NCI-H748 treated with DMSO at 0.1 percent for 48 hours (cell line): Measurements from ENCODE around the gene ANK2.
A peak's percentile ranks its signal among the peaks of the same experiment; 100 is the strongest.
"Not testable (repeated sequence)": the region's sequence is repeated elsewhere in the genome, so short reads cannot be mapped to it uniquely, and the experiment has no call there.

ENCODE experiments used
- DNase-seq: peaks from one replicate; lab custom pipeline; 2025; lab: John Stamatoyannopoulos, UW

The ANK2 gene

DNA sequence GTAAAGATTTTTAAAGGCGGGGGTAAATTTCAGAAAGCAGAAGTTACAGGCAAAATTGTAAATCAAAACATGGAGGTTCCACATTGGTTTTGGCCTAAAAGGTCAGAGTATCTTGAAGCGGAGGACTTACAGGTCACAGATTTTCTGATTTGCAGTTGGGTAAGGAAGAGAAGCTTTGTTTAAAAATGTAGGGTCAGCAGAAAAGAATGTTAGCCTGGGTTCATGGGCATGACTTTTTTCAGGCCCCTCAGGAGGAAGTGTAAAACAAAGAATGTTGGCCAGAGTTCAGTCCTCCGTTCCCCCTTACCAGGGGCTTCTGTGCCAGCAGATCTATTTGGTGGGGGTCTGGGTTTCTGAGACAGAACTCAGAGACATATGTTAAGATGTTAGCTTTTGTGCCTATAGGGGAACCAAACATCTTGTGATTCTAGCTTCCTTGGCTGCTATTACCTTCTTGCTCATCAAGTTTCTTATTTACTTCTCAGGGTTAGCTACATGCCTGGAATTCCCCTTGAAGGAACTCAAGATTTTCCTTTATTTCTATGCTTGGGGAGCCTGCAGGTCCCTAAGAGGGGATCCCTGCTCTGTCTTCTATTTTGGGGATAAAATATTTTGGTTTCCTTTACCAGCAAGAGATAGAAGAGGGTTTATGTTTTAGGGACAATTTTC, 160.3 kb downstream of the ANK2 start:
- no peak for DNase-seq

DNA sequence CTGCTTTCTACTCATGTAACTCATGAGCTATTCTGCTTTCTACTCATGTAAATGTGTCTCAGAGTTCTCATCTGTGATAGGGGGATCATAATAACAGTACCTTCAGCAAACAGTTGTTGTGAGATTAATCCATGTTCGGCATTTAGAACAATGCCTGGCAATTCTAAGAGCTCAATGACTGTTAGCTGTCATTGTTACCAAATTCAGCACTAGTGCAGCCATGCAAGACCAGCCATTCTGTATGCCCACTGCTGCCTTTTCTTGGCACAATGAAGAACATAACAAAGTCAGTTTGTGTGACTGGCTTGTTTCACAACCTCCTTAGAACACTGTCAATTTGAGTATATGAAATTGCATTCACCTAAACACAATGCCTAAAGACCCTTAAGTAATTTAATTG, 163.2 kb downstream of the ANK2 start:
- DNase-seq = no peak

DNA sequence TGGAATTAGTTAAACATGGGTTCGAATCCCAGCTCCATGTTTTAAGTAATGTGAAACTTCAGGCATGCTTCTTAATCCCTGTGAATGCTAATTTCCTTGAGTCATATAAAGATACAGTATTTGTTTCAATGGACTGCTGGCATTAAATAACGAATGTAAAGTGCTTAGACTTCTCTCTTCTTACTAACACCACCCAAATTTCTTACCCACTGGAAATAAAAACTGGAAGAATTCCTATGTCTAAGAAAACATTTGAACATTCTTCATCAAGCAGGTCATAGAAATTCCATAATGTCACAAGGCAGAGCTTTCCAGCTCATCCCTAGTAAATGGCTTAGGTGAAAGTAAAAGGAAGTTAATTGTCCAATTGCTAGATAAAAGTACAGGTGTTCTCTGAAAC, 172.5 kb downstream of the ANK2 start:
- no peak for DNase-seq

DNA sequence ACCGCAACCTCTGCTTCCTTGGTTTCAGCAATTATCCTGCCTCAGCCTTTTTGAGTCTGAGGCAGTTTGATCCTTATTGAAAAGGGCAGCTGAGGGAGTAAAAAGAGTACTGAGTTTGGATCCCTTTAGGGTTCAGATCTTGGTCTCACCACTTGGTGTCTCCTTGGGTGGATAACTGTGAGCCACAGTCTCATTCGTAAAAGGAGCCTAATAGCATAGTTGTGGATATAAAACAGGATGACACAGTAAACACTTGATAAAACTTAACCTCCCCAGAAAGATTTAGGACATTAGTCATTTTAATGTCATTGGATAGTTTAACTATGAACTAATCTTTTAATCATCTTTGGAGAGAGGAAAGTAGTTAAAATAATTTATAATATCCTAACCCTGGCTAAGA, 173.0 kb downstream of the ANK2 start:
- DNase-seq = no peak

DNA sequence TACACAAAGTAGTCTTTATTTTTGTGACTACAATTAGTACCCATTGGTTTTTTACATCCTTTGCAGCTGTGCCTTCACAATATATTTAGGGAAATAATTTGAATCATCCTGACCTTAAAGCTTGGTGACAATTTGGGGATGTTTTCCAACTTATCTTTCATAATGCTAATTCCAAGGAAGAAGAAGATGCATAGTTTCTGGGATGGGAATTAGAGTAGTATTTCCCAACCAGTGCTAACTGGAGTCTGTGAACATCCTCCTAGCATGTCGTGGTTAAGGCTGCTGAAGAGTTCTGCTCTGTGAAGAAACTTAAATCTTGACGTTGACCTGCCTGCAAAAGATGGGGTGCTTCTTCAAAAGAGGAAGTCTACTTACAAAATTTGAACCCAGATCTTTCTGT, 173.5 kb downstream of the ANK2 start:
- no peak for DNase-seq

DNA sequence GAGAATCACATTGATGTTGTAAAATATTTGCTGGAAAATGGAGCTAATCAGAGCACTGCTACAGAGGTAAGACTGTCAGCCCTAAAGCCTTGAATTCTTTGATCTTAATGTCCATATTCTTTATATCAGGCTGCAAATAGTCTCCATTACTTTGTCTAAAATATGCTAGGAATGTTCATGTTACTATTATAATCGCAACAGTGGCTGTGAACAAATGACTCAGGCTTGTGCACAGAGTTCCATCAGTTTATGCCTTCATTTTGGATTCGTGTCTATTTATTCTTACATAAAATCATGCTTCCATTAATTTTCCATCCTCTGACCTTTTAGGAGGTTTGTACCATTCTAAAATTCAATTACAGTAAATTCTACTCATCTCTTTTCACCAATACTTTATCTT, 182.7 kb downstream of the ANK2 start:
- DNase-seq = no peak

DNA sequence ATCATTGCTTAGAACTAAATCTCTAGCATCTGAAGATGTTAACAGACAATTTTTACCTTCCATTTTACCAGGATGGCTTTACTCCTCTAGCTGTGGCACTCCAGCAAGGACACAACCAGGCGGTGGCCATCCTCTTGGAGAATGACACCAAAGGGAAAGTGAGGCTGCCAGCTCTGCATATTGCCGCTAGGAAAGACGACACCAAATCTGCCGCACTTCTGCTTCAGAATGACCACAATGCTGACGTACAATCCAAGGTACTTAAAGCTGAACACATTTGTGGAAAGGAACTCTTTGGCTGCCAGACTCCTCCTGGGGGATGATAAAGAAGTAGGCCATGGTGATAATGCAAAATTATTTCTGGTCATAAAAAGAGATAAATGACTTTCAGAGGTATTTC, 187.5 kb downstream of the ANK2 start:
- DNase-seq = no peak

DNA sequence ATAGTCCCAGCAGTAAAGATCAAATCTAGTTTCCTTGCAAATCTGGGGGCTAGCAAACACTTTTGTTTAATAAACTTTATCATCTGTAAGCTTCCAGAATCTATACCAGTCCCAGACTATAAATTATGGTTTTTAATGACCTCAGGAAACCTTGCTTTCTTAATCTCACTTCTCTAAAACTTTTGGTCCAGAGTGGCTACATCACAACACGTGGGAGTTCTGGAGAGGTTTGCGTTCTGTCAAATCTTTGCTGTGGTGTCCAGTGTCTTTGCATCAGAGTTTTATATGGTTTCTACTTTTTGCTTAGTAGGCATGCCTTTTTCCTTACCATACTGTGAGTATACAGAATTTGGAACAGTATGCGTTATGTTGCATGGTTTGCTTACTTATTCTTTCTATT, 193.9 kb downstream of the ANK2 start:
- DNase-seq = no peak

DNA sequence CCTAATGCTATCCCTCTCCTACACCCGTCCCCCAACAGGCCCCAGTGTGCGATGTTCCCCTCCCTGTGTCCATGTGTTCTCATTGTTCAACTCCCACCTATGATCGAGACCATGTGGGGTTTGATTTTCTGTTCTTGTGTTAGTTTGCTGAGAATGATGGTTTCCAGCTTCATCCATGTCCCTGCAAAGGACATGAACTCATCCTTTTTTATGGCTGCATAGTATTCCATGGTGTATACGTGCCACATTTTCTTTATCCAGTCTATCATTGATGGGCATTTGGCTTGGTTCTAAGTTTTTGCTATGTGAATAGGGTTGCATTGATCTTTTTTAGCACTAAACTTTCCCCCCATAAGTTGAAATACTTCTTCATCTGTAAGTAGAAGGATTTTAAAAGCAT, 195.3 kb downstream of the ANK2 start:
- not testable (repeated sequence) for DNase-seq

DNA sequence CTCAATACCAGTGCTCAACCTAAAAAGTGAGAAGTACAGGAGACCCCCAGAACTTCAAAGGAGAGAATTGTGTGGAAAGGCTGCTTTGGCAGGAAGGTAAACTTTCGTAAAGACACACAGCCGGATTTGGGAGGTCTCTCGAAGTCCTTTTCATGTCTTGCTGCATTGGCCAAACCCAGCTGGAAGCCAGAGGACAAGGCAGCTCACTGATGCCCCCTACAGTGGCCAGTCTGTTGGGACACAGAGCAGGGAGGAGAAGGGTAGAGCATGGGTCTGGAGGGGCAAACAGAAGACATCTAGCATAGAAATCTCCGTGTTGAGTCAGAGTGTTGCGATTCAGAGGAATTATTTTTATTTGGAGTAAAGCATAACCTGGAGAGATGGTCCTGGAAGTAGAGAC, 198.9 kb downstream of the ANK2 start:
- DNase-seq = no peak

DNA sequence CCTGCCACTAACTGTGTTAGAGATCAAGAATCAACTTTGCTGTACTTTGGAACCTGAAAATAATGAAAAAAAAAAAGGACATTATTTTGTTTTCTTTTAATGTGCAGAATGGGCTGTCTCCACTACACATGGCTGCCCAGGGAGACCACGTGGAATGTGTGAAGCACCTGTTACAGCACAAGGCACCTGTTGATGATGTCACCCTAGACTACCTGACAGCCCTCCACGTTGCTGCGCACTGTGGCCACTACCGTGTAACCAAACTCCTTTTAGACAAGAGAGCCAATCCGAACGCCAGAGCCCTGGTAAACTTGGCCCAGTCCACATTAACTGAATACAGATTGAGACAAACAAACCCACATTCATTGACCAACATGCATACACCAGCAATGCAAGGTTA, 206.2 kb downstream of the ANK2 start:
- no peak for DNase-seq

DNA sequence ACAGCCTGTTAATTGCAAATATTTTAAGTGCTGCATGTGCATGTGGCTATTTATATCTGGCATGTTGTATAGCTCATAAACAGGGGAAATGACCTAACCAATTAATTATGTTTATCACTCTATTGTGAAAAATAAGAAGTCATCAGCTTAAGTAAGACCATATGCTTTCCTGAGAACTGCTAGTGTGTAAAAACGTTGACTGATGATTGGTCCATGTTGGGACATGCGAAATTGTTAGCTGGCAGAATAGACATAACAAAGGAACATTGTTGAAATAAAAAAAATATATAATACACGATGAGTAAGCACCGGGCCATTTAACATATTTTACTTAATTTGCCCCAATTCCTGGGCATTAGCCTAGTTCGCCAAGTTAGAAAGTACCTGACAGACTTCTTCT, 207.5 kb downstream of the ANK2 start:
- no peak for DNase-seq

DNA sequence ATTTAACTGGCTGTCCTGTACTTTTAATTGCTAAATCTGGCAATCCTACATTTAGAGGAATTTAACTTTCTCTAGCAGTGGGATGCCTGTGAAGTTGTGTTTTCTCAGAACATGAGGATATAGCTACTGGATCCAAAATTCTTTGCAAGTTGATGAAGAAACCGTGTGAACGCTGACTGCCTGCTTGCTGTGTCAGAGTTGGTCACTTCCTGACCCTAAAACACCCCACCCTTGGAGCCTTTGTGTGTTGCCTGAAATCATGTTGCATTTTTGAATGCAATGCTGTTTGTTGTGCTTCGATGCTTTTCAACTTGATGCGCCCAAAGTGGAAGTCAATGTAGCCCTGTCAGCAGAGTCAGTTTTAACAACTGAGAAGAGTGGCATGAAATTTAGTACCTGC, 211.2 kb downstream of the ANK2 start:
- DNase-seq = no peak

DNA sequence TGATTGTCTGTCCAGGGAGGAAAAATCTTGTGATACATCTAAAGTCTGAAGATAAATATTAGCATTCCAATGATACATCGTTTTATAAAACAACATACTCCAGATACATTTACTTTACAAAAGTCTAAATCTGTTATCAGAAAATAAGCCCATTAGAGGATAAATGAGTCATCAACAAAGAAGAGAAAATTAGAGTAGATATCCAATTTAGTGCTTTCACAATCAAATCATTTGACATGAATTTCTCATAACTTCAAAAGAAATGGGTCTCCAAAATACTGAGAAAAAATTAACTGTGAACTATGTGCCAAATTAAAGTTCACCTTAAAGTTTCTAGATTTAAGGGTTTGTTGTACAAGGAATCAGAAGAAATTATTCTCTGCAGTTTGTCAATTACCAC, 213.8 kb downstream of the ANK2 start:
- no peak for DNase-seq

DNA sequence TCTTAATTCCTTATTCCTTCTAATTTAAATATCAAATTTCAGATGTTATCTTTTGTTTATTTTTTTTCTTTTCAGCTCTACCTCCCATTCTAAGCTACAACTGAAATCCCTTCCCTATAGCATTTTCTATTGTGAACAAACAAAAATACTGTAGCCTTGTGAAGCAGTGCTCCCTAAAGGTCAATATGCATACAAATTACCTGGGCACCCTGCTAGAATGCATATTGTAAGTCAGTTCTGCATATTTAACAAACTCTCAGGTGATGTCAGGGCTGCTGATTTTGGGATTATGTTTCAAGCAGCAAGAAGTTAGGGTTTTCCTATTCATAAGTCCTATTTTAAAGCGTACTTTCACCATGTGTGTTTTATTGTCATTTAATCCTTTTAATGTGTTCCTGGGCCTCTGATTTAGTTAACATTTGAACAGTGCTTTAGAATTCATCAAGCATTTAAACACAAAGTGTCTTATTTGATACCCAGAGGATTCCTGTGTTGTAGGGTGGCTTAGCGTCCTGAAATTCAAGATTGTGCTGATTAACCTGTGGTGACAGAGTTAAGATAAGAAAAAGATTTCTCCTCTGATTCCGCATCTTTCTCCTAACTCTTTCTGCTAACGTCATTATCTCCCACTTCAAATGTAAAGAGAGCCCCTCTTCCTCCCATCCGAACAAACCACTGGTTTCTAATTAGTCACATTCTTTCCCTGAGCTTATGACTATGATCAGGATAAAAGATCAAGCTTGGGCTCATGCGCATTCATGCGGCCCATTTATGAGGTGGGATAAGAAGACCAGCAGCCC, 221.3 kb downstream of the ANK2 start:
- DNase-seq = no peak

DNA sequence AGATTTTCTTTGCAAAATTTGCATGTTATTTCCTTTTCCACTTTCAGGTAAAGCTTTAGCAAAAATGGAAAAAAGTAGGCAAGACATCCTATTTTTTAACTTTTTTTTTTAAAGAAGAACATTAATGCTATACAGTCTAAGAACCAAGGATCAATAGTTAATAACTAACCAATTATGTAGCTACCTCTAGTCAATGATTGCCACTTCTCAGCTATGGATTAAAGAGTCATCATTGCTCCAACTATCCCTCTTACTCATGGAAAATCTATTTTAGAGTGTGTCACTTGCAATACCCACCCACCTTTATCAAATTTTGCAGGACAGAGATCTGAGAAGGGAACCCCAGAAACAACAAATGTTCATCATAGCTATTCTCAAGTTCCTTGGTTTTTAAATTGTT, 223.1 kb downstream of the ANK2 start:
- no peak for DNase-seq

DNA sequence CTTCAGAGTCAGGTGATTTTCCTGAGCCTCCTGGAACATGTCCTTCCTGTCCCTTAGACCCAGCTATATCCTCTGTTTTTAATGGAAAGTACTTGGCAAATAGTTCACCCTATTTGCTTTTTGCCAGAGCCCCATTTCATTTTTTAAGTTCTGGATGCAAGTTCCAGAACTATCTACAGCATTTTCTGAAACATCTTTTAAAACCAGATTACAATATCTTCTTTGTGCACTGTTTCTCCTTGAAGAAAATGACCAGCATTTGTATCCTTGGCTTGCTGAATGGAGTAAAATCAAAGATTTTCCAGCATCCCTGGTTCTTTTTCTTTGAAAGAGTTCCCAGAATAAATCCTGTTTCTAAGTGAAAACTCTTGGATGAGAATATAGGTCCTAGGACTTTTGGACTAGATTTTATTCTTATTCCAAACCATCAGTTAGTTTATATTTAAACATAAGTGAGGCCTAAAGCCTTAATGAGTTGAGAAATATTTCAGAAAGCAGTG, 224.3 kb downstream of the ANK2 start:
- no peak for DNase-seq

DNA sequence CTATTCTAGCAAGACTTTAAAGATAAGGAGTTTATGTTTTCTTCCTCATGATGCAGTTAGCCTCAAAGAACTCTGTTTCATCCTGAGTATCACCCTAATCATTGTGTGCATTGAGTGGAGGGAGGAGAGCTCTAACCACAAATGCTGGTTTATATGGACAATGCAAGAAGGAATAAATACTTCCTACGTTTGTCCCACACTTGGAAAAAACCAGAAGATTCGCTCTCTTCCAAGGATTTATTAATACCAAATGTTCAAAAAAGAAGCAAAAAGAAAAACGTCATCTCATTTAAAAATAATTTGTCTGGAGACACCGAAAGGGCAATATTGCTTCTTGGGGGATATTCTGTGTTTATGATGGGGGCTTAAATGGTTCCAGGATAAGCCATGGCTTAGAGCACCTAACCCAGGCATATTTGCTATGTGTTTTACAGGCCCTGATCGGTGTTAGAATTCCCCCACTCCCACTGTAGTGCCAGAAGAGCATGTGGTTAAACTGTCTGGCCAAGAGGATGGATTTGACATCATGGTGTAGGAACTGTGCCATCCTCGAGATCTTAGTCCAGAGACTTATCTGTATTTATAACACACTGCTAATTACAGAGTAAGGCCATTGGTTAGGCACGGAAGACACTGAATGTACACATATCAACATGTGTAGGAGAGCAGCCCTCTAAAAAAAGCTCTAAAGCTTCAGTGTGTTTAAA, 227.2 kb downstream of the ANK2 start:
- DNase-seq = no peak

DNA sequence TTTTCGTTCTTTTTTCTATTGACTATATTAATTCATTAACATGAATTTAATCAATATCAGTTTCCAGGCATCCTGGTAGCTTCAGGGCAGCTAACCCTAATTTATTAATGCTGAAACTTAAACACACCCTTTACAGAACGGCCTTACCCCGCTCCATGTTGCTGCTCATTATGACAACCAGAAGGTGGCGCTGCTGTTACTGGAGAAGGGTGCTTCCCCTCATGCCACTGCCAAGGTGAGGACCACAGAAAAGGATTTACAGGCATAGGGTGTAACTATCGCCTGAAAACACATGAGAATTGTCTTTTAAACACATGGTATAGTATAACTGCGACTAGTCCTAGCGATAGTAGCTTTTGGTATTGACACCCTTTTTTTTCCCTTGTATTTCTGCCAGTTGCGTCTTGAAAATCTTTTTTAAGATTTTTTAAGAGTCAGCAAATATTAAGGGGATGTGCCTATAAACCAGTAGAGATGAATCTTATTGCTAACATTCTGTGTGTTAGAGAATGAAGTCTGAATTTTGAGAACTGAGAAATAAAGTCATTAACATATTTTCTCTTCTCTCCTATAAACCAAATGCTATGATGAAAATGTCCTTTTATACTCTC, 229.0 kb downstream of the ANK2 start:
- DNase-seq = peak; percentile 62

DNA sequence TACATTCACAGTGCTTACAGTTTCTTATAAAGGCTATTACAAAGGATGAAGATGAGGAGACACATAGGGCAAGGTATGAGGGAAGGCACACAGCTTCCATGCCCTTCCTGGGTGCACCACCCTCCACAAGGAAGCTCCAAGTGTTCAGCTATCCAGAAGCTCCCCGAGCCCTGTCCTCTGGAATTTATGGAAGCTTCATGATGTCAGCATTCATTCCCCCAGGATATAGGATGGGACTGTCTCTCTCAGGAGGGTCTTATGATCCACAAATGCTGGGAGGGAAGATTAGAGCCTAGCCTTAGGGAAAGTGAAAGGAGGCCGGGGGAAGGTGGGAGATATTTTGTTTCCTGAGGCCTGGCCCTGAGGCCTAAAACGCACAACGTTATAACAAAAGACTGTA, 236.0 kb downstream of the ANK2 start:
- no peak for DNase-seq

DNA sequence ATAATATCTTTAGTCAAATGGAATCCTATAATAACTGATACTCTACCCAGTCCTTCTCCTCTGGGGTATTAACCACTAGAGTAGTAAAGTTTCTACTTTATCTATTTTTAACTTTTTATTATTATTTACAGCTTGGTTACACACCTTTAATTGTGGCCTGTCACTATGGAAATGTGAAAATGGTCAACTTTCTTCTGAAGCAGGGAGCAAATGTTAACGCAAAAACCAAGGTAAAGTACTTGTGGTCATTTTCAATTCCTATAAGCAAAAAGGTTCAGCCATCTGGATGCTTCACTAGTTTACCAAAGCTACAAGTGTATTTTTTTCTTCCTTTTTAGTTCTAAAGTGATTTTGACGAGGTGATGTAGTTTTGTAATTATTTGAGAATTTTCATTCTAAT, 238.8 kb downstream of the ANK2 start:
- DNase-seq = no peak

DNA sequence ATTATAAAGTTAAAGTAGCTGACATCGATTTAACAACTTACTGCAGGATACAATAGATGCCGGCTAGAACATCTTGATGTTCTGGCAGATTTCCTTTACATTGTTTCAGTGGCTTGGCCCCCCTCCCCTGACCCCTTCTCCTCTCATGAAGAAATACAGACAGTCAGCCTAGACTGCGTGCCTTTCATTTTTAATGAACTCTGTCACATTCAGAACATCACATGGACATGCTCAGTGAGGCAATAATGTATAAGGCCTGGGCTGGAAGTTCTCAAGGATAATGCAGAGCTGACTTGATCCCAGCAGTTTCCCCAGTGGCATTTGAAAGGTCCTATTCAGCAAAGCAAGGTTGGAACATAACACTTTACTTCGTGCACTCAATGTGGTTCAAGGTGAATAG, 239.2 kb downstream of the ANK2 start:
- no peak for DNase-seq

DNA sequence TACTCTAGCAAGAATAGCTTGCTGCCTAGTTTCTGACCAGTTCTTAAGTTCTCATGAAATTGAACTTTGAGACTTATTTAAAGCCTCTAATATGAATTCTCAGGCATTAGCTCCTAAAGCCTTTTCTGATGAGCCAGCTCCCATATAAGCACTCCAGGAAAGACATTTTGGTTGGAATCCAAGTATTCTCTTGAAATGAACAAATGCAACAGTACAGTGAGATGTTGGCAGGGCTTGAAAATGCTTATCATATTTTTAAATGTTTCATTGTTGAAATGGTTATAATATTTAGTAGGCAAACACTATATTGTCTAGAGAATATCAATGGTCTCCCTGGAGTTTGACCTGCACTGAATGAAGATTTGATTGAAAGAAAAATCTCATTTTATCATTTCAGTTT, 240.3 kb downstream of the ANK2 start:
- no peak for DNase-seq
